ENCODE measurements around the gene COG4. TPM values are rescaled to one million over a fixed set of nuclear protein-coding genes. Genes with fewer than 3 reads are reported as not detected.

The COG4 gene
- polyA plus RNA-seq, 2 of the 4 experiments (the other 2 are of a cell fraction): 42.7 to 48.2 TPM

GRCh38 chr16:70523743-70524398 is 517 bp upstream of the COG4 start, which contains the start of gene SF3B3:
TSS of gene SF3B3 (plus strand) at chr16:70523816. CDS start at chr16:70526657, 2,841 bp downstream.
- peak within 1 kb of the TSS; percentile 75 for H3K4me3 ChIP-seq
- no peaks in the 10 kb centered on the region for H3K9me3 ChIP-seq
- H3K4me2 ChIP-seq: peak within 1 kb of the TSS; percentile 98
- no peak for FAIRE-seq
- peak within 1 kb of the TSS; percentile 86 to 93 for H3K27ac ChIP-seq
- under 1% methylated on average over 31 of the region's 32 CpGs for WGBS (ENCODE audit: missing lambda C conversion rate)
- peak; percentile 84 to 92 for ATAC-seq
- CTCF ChIA-PET: interaction anchor here (0.7 to 1.5 kb wide), 5 partner anchors 10 to 235 kb away, joined by 3 to 4 read pairs (median 3); partner anchors contain the start of gene AARS1
- DNase-seq (ENCODE audit: low read depth in 1 of 2, low spot score in 1 of 2): peak; percentile 60 to 79
- peaks cover 43% of the 10 kb centered on the region for H3K4me1 ChIP-seq
- POLR2A ChIA-PET: interaction anchor here (0.8 to 2.3 kb wide), 3 partner anchors 22 to 143 kb away, joined by 3 to 18 read pairs (median 4); no protein-coding TSS in a partner anchor
- TF ChIP-seq E2F6 (IDR thresholded peaks at IDR 0.05; ENCODE audit: borderline replicate concordance, low read depth) (no peak), RCOR1 (IDR thresholded peaks at IDR 0.05; ENCODE audit: low read depth, low read length) (no peak), GATA3 (IDR thresholded peaks at IDR 0.05; ENCODE audit: borderline replicate concordance) (no peak), ZFP36 (IDR thresholded peaks at IDR 0.05; ENCODE audit: borderline replicate concordance, partially characterized antibody) (no peak), MAFK (IDR thresholded peaks at IDR 0.05; ENCODE audit: partially characterized antibody) (no peak), TP53 (CRISPR knock-in tag; IDR thresholded peaks at IDR 0.05) (peak; percentile 26; the same call in 1 of the 2 replicates), MYC (IDR thresholded peaks at IDR 0.05; ENCODE audit: borderline replicate concordance, low read length) (no peak; the same call in 1 of the 2 replicates), HDAC2 (IDR thresholded peaks at IDR 0.05) (no peak), CHD2 (IDR thresholded peaks at IDR 0.05; ENCODE audit: low read length, partially characterized antibody) (no peak), MAZ (IDR thresholded peaks at IDR 0.05; ENCODE audit: borderline replicate concordance, low read depth, low read length) (no peak), ZC3H11A (IDR thresholded peaks at IDR 0.05) (no peak), NR3C1 (IDR thresholded peaks at IDR 0.05) (no peak), ELK1 (IDR thresholded peaks at IDR 0.05; ENCODE audit: low read depth, low read length) (no peak), RAD21 (conservative IDR thresholded peaks at IDR 0.05 in 1 of 2, IDR thresholded peaks at IDR 0.05 in 1 of 2) (no peak), POLR2AphosphoS2 (conservative IDR thresholded peaks at IDR 0.05; ENCODE audit: low read length) (no peak), SREBF2 (IDR thresholded peaks at IDR 0.05) (no peak), ATOH8 (CRISPR knock-in tag; IDR thresholded peaks at IDR 0.05; ENCODE audit: low read depth) (no peak), FOSL2 (IDR thresholded peaks at IDR 0.05) (no peak), FOSL2 (CRISPR knock-in tag; IDR thresholded peaks at IDR 0.05) (no peak), RARB (CRISPR knock-in tag; IDR thresholded peaks at IDR 0.05) (peak; percentile 31; the same call in 1 of the 2 replicates), SMC3 (IDR thresholded peaks at IDR 0.05) (no peak), FOSB (CRISPR knock-in tag; IDR thresholded peaks at IDR 0.05) (no peak; the same call in 1 of the 2 replicates), RFX5 (IDR thresholded peaks at IDR 0.05) (peak; percentile 46; the same call in 1 of the 2 replicates), HEYL (CRISPR knock-in tag; IDR thresholded peaks at IDR 0.05) (no peak), CBX2 (IDR thresholded peaks at IDR 0.05; ENCODE audit: borderline replicate concordance, low read depth) (no peak), KDM5A (IDR thresholded peaks at IDR 0.05) (no peak), NFE2L2 (conservative IDR thresholded peaks at IDR 0.05; ENCODE audit: low read length) (no peak), RNF2 (IDR thresholded peaks at IDR 0.05; ENCODE audit: borderline replicate concordance, low read depth) (no peak), HOXA7 (CRISPR knock-in tag; IDR thresholded peaks at IDR 0.05) (peak; percentile 90), JUN (IDR thresholded peaks at IDR 0.05) (peak; percentile 97 to 98), KDM1A (IDR thresholded peaks at IDR 0.05; ENCODE audit: low read depth) (no peak; the same call in 1 of the 2 replicates)
- TF ChIP-seq, protein P1, sequence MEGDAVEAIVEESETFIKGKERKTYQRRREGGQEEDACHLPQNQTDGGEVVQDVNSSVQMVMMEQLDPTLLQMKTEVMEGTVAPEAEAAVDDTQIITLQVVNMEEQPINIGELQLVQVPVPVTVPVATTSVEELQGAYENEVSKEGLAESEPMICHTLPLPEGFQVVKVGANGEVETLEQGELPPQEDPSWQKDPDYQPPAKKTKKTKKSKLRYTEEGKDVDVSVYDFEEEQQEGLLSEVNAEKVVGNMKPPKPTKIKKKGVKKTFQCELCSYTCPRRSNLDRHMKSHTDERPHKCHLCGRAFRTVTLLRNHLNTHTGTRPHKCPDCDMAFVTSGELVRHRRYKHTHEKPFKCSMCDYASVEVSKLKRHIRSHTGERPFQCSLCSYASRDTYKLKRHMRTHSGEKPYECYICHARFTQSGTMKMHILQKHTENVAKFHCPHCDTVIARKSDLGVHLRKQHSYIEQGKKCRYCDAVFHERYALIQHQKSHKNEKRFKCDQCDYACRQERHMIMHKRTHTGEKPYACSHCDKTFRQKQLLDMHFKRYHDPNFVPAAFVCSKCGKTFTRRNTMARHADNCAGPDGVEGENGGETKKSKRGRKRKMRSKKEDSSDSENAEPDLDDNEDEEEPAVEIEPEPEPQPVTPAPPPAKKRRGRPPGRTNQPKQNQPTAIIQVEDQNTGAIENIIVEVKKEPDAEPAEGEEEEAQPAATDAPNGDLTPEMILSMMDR (IDR thresholded peaks at IDR 0.05): no peak
- TF ChIP-seq, protein P2, sequence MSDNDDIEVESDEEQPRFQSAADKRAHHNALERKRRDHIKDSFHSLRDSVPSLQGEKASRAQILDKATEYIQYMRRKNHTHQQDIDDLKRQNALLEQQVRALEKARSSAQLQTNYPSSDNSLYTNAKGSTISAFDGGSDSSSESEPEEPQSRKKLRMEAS (IDR thresholded peaks at IDR 0.05): peak; percentile 95
- TF ChIP-seq, protein P3, sequence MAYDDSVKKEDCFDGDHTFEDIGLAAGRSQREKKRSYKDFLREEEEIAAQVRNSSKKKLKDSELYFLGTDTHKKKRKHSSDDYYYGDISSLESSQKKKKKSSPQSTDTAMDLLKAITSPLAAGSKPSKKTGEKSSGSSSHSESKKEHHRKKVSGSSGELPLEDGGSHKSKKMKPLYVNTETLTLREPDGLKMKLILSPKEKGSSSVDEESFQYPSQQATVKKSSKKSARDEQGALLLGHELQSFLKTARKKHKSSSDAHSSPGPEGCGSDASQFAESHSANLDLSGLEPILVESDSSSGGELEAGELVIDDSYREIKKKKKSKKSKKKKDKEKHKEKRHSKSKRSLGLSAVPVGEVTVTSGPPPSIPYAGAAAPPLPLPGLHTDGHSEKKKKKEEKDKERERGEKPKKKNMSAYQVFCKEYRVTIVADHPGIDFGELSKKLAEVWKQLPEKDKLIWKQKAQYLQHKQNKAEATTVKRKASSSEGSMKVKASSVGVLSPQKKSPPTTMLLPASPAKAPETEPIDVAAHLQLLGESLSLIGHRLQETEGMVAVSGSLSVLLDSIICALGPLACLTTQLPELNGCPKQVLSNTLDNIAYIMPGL (CRISPR knock-in tag; IDR thresholded peaks at IDR 0.05; ENCODE audit: borderline replicate concordance): peak; percentile 81
- TF ChIP-seq, protein P4, sequence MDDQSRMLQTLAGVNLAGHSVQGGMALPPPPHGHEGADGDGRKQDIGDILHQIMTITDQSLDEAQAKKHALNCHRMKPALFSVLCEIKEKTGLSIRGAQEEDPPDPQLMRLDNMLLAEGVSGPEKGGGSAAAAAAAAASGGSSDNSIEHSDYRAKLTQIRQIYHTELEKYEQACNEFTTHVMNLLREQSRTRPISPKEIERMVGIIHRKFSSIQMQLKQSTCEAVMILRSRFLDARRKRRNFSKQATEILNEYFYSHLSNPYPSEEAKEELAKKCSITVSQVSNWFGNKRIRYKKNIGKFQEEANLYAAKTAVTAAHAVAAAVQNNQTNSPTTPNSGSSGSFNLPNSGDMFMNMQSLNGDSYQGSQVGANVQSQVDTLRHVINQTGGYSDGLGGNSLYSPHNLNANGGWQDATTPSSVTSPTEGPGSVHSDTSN (IDR thresholded peaks at IDR 0.05): no peak

All from A549 (cell line).